ENCODE data around the gene TTC28.

DNA sequence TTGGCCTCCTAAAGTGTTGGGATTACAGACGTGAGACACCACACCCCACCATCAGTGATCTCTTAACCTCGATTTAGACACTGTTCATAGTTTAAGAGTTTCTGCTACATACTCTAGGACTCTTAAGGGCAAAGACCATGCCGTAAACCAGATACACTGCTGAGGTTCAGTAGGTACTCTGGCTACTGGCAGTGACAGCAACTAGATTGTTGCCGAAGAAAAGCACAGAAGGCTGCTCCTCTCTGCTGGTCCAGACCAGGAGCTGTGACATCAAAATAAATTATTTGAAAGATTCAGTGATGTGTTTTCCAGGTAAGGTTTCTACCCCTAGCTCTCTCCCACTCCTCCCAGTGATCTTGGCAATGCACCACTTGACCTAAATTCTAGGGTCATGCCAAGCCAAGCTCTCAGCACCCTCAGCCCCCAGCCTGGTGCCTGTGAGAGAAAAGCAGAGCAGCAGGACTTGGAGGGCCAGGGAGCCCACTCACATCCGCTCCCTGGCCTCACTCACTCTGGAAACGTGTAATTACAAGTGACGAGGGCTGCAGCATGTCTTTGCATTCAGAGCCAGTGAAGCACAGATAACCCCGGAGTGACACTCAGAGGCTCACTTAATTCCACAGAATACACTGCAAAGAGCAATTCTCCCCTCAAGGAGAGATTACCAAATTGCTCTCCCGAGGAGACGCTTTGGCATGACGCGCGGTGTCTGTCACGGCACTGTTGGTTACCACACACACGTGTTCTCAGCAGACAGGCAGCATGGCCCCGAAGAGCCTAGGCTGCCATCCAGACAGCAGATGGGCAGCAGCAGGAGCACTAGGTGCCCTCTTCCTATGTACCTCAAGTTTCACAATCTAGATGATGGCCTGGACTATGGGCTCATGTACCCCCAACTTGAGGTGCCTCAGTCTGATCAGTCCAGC lies 663.7 kb downstream of the TTC28 start:
- TF ChIP-seq, protein P1, sequence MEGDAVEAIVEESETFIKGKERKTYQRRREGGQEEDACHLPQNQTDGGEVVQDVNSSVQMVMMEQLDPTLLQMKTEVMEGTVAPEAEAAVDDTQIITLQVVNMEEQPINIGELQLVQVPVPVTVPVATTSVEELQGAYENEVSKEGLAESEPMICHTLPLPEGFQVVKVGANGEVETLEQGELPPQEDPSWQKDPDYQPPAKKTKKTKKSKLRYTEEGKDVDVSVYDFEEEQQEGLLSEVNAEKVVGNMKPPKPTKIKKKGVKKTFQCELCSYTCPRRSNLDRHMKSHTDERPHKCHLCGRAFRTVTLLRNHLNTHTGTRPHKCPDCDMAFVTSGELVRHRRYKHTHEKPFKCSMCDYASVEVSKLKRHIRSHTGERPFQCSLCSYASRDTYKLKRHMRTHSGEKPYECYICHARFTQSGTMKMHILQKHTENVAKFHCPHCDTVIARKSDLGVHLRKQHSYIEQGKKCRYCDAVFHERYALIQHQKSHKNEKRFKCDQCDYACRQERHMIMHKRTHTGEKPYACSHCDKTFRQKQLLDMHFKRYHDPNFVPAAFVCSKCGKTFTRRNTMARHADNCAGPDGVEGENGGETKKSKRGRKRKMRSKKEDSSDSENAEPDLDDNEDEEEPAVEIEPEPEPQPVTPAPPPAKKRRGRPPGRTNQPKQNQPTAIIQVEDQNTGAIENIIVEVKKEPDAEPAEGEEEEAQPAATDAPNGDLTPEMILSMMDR (IDR thresholded peaks at IDR 0.05), result no peak
- no peak for TF ChIP-seq POLR2A (IDR thresholded peaks at IDR 0.05)

Measured in heart left ventricle (tissue), 13 donors.